GM21723 (cell line): Measurements from ENCODE around the gene P4HB.

Source experiments
- ATAC-seq: cut with Tn5 transposase; IDR thresholded peaks from one replicate; pipeline ENCODE4 v1.9.1; 2021; ENCODE audit warnings: mild to moderate bottlenecking, moderate library complexity; ENCODE audit not compliant: unreplicated experiment

Gene P4HB

GRCh38 chr17:81794509-81794908 is 65.8 kb downstream of the P4HB start:
- ATAC-seq = no peak

- no peak for ATAC-seq
These were observed 66.3 kb downstream of the P4HB start for GRCh38 chr17:81794074-81794476.
